ENCODE results near the gene LACTB.

The LACTB gene

DNA sequence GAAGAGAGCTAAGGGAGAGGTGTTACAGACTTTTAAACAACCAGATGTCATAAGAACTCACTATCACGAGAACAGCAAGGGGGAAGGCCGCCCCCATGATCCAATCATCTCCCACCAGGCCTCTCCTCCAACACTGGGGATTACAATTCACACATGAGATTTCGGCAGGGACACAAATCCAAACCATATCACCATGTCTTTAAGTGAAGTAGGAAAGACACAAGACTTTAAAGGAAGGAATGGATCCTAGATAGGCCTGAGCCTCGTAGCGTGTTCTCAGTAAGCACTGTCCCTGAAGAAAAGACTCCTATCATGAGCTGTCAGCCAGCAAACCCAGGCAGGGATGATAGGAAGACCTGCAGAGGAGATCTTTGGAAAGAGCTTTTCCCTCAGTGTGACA, 50.7 kb downstream of the LACTB start:
- TF ChIP-seq, protein P1, sequence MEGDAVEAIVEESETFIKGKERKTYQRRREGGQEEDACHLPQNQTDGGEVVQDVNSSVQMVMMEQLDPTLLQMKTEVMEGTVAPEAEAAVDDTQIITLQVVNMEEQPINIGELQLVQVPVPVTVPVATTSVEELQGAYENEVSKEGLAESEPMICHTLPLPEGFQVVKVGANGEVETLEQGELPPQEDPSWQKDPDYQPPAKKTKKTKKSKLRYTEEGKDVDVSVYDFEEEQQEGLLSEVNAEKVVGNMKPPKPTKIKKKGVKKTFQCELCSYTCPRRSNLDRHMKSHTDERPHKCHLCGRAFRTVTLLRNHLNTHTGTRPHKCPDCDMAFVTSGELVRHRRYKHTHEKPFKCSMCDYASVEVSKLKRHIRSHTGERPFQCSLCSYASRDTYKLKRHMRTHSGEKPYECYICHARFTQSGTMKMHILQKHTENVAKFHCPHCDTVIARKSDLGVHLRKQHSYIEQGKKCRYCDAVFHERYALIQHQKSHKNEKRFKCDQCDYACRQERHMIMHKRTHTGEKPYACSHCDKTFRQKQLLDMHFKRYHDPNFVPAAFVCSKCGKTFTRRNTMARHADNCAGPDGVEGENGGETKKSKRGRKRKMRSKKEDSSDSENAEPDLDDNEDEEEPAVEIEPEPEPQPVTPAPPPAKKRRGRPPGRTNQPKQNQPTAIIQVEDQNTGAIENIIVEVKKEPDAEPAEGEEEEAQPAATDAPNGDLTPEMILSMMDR (IDR thresholded peaks at IDR 0.05; ENCODE audit: low read depth, low read length, missing control alignments) = no peak
- Histone ChIP-seq H3K27ac (no peak overlapping the region), H3K4me3 (ENCODE audit: low read depth, low read length) (no peak overlapping the region), H3K36me3 (replicated peaks) (no peaks in the 10 kb centered on the region), H3K27me3 (replicated peaks) (no peaks in the 10 kb centered on the region)
- in situ Hi-C loops (cut with HindIII; ENCODE audit: low pct_ligation_motif_present, low sequenced_read_pairs) = no loop called here
- no peak for DNase-seq

DNA sequence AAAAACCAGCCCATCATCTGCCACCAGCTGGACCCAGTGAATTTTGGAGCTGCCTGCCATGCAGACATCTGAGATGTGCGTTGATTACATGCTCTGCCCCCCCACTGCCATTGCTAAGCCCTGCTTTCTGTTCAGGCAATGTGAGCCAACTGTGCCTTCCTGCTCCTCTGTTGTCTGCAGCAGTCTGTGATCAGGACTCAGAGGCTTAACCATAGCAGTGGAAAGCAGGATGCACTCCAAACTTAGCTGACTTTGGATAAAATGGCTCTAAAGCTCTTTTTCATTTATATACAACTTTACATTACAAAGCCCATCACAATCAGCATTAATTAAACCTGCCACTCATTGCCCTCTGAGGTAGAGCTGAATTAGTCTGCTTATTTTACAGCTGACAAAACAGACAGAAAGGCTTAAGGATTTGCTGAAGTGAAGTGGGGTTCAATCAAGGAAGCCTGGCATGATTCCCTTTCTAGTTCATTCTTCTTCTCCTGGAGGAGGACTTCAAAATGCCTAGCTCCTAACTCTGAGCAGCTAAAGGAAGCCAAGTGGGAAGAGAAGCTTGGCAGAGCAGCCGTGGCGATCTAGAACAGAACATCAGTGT, 51.3 kb downstream of the LACTB start:
- DNase-seq = no peak
- Histone ChIP-seq H3K27me3 (replicated peaks) (no peaks in the 10 kb centered on the region), H3K36me3 (replicated peaks) (no peaks in the 10 kb centered on the region), H3K4me3 (ENCODE audit: low read depth, low read length) (no peak overlapping the region), H3K27ac (no peak overlapping the region)
- in situ Hi-C loops (cut with HindIII; ENCODE audit: low pct_ligation_motif_present, low sequenced_read_pairs) = no loop called here
- TF ChIP-seq, protein P1 (IDR thresholded peaks at IDR 0.05; ENCODE audit: low read depth, low read length, missing control alignments) = no peak

DNA sequence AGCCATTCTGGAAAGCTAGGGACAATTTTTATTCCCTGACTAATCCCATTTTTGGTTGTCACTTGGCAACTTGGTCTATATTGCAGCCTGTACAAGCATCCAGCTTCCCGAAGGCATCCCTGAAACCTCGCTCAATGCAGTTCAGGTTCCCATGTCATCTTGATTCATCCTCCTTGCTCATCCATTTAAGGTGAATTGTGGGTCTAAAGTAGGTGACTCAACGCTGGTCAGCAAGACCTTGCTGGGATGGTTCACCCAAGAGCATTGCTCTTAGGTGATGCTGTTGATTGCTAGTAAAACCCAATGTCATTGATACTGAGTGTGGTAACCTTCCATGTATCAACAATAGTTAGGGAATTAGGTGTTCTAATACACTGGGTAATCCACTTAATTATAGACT, 54.6 kb downstream of the LACTB start:
- no peak overlapping the region for H3K4me3 ChIP-seq (ENCODE audit: low read depth, low read length)
- in situ Hi-C loops (cut with HindIII; ENCODE audit: low pct_ligation_motif_present, low sequenced_read_pairs) = no loop called here
- H3K27ac ChIP-seq = no peak overlapping the region
- no peaks in the 10 kb centered on the region for H3K36me3 ChIP-seq (replicated peaks)
- DNase-seq = no peak
- no peaks in the 10 kb centered on the region for H3K27me3 ChIP-seq (replicated peaks)
- TF ChIP-seq, protein P1 (IDR thresholded peaks at IDR 0.05; ENCODE audit: low read depth, low read length, missing control alignments) = no peak

DNA sequence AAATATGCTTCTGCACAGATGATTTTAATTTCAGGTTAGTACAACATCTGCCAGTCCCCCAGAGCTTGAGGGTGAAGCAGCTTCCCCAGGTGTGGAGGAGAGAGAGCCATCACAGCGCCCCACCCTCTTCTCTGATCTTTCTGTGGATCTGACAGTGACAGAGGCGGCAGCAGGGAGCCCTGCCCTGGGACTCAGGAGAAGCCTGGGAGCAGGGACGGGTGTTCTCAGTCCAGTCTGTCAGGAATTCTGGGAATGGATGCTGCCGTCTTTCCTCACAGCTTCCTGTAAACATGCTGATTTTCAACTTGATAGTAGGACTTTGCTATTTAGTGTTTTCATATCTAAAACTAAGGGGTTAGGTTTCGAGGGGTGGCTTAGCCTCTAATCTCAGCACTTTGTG, 56.4 kb downstream of the LACTB start:
- H3K27me3 ChIP-seq (replicated peaks) = no peaks in the 10 kb centered on the region
- H3K36me3 ChIP-seq (replicated peaks) = no peaks in the 10 kb centered on the region
- in situ Hi-C loops (cut with HindIII; ENCODE audit: low pct_ligation_motif_present, low sequenced_read_pairs) = no loop called here
- TF ChIP-seq, protein P1 (IDR thresholded peaks at IDR 0.05; ENCODE audit: low read depth, low read length, missing control alignments) = no peak
- H3K4me3 ChIP-seq (ENCODE audit: low read depth, low read length) = no peak overlapping the region
- no peak for DNase-seq
- no peak overlapping the region for H3K27ac ChIP-seq

GRCh38 chr15:63180746-63181145, 59.1 kb downstream of the LACTB start:
- no peak for DNase-seq
- Histone ChIP-seq H3K36me3 (replicated peaks) (no peaks in the 10 kb centered on the region), H3K4me3 (ENCODE audit: low read depth, low read length) (no peak overlapping the region), H3K27me3 (replicated peaks) (no peaks in the 10 kb centered on the region), H3K27ac (no peak overlapping the region)
- in situ Hi-C loops (cut with HindIII; ENCODE audit: low pct_ligation_motif_present, low sequenced_read_pairs) = no loop called here
- TF ChIP-seq, protein P1 (IDR thresholded peaks at IDR 0.05; ENCODE audit: low read depth, low read length, missing control alignments) = no peak

GRCh38 chr15:63181648-63182047, 60.0 kb downstream of the LACTB start:
- TF ChIP-seq, protein P1 (IDR thresholded peaks at IDR 0.05; ENCODE audit: low read depth, low read length, missing control alignments) = no peak
- no peak overlapping the region for H3K27ac ChIP-seq
- in situ Hi-C loops (cut with HindIII; ENCODE audit: low pct_ligation_motif_present, low sequenced_read_pairs) = no loop called here
- DNase-seq = no peak
- H3K27me3 ChIP-seq (replicated peaks) = no peaks in the 10 kb centered on the region
- no peak overlapping the region for H3K4me3 ChIP-seq (ENCODE audit: low read depth, low read length)
- H3K36me3 ChIP-seq (replicated peaks) = no peaks in the 10 kb centered on the region
